Trophoblast cell (in vitro differentiated cells and primary cell): Measurements from ENCODE around the gene PWP2.

ENCODE experiments used
- DNase-seq, 2 donors: peaks; one replicate each; pipeline ENCODE4 v3.0.0-alpha.2; 2016
- H2AFZ ChIP-seq: 2 replicates; pipeline ENCODE4 v1.6.1; 2013; ENCODE audit warnings: low read length, moderate library complexity, mild to moderate bottlenecking; ENCODE audit not compliant: insufficient read depth, poor library complexity
- H2AK5ac ChIP-seq: 2 replicates; pipeline ENCODE4 v1.6.1; 2013; ENCODE audit warnings: mild to moderate bottlenecking, low read length
- H2BK120ac ChIP-seq: 2 replicates; pipeline ENCODE4 v1.6.1; 2013; ENCODE audit warnings: low read length, mild to moderate bottlenecking, moderate library complexity; ENCODE audit not compliant: insufficient read depth, poor library complexity
- H2BK12ac ChIP-seq: 2 replicates; pipeline ENCODE4 v1.6.1; 2013; ENCODE audit warnings: mild to moderate bottlenecking, low read length, moderate library complexity
- H2BK5ac ChIP-seq: 2 replicates; pipeline ENCODE4 v1.6.1; 2013; ENCODE audit warnings: low read length, low read depth, moderate library complexity, mild to moderate bottlenecking; ENCODE audit not compliant: poor library complexity
- H3K14ac ChIP-seq: 2 replicates; pipeline ENCODE4 v1.6.1; 2013; ENCODE audit warnings: mild to moderate bottlenecking, low read length
- H3K18ac ChIP-seq: 2 replicates; pipeline ENCODE4 v1.6.1; 2013; ENCODE audit warnings: mild to moderate bottlenecking, low read length
- H3K23ac ChIP-seq: 2 replicates; pipeline ENCODE4 v1.6.1; 2013; ENCODE audit warnings: low read length
- H3K27ac ChIP-seq: 2 replicates; pipeline ENCODE4 v1.5.1; 2013; ENCODE audit warnings: low read depth, mild to moderate bottlenecking, inconsistent platforms, low read length, moderate library complexity
- H3K27me3 ChIP-seq: 2 replicates; pipeline ENCODE4 v1.6.1; 2013; ENCODE audit warnings: inconsistent platforms, mild to moderate bottlenecking, low read length, moderate library complexity; ENCODE audit not compliant: insufficient read depth
- H3K36me3 ChIP-seq, 2 experiments: 1 replicate in 1 of 2; 2 replicates in 1 of 2; pipeline ENCODE4 v1.6.1; 2013; ENCODE audit warnings: low read length in 2 of 2, mild to moderate bottlenecking in 2 of 2, moderate library complexity in 1 of 2; ENCODE audit not compliant: insufficient read depth in 2 of 2, control insufficient read depth in 1 of 2
- H3K4ac ChIP-seq: 2 replicates; pipeline ENCODE4 v1.6.1; 2013; ENCODE audit warnings: low read depth, mild to moderate bottlenecking, low read length, moderate library complexity
- H3K4me1 ChIP-seq, 2 experiments: 1 replicate in 1 of 2; 2 replicates in 1 of 2; pipeline ENCODE4 v1.6.1; 2013; ENCODE audit warnings: low read length in 2 of 2, mild to moderate bottlenecking in 2 of 2, moderate library complexity in 1 of 2; ENCODE audit not compliant: insufficient read depth in 2 of 2, control insufficient read depth in 1 of 2
- H3K4me2 ChIP-seq: 2 replicates; pipeline ENCODE4 v1.6.1; 2013; ENCODE audit warnings: inconsistent platforms, mild to moderate bottlenecking, low read length, moderate library complexity
- H3K4me3 ChIP-seq: 2 replicates; pipeline ENCODE4 v1.5.1; 2013; ENCODE audit warnings: mild to moderate bottlenecking, low read depth, low read length, inconsistent platforms
- H3K79me1 ChIP-seq: one replicate; pipeline ENCODE4 v1.6.1; 2013; ENCODE audit warnings: low read length
- H3K79me2 ChIP-seq: 2 replicates; pipeline ENCODE4 v1.6.1; 2013; ENCODE audit warnings: low read length, mild to moderate bottlenecking; ENCODE audit not compliant: control insufficient read depth, insufficient read depth, poor library complexity
- H3K9ac ChIP-seq: 2 replicates; pipeline ENCODE4 v1.6.1; 2013; ENCODE audit warnings: mild to moderate bottlenecking, low read length
- H3K9me3 ChIP-seq: 2 replicates; pipeline ENCODE4 v1.6.1; 2013; ENCODE audit warnings: low read depth, mild to moderate bottlenecking, control low read depth, inconsistent platforms, low read length; ENCODE audit not compliant: insufficient read depth
- H4K12ac ChIP-seq: 2 replicates; pipeline ENCODE4 v1.6.1; 2013; ENCODE audit warnings: low read depth, mild to moderate bottlenecking, low read length, moderate library complexity
- H4K8ac ChIP-seq: 2 replicates; pipeline ENCODE4 v1.6.1; 2013; ENCODE audit warnings: low read depth, mild to moderate bottlenecking, low read length, moderate library complexity
- H4K91ac ChIP-seq: one replicate; pipeline ENCODE4 v1.6.1; 2013; ENCODE audit warnings: low read depth, mild to moderate bottlenecking, low read length, moderate library complexity
- WGBS: extraction: QIAGEN DNeasy Blood & Tissue Kit; methylation state at CpG from one replicate; pipeline ENCODE4 v1.1.7; 2013; ENCODE audit warnings: missing lambda C conversion rate; ENCODE audit not compliant: insufficient read length, insufficient coverage; ENCODE audit errors: extremely low coverage; 5-methylcytosine and 5-hydroxymethylcytosine counted together

Gene PWP2

GRCh38 chr21:44083631-44084291, 23.4 kb upstream of the PWP2 start:
- peak overlapping the region; percentile 18 for H3K27ac ChIP-seq
- H4K8ac ChIP-seq: peak overlapping the region; percentile 84
- peak overlapping the region; percentile 81 for H3K14ac ChIP-seq
- no peak overlapping the region for H3K9ac ChIP-seq
- H2BK120ac ChIP-seq: peak overlapping the region; percentile 36
- H2BK12ac ChIP-seq: peak overlapping the region; percentile 92
- peaks cover 2% of the 10 kb centered on the region for H3K79me2 ChIP-seq
- H4K12ac ChIP-seq: peak overlapping the region; percentile 62
- H3K4me1 ChIP-seq: peaks cover 12 to 15% of the 10 kb centered on the region in 2 experiments
- peak overlapping the region; percentile 97 for H2AK5ac ChIP-seq
- peak overlapping the region; percentile 72 for H3K18ac ChIP-seq
- peak overlapping the region; percentile 47 for H2AFZ ChIP-seq
- H3K23ac ChIP-seq: no peak overlapping the region
- peak overlapping the region; percentile 80 for H3K4ac ChIP-seq
- WGBS: no CpG with 5 or more reads among the region's 16 CpGs
- H3K4me3 ChIP-seq: no peak overlapping the region
- H2BK5ac ChIP-seq: peak overlapping the region; percentile 61
- no peaks in the 10 kb centered on the region for H3K27me3 ChIP-seq
- H3K79me1 ChIP-seq: peaks cover 6% of the 10 kb centered on the region
- no peak overlapping the region for H3K4me2 ChIP-seq
- H4K91ac ChIP-seq: peak overlapping the region; percentile 50
- peak in 1 of 2 donors; percentile 20 for DNase-seq
- H3K36me3 ChIP-seq: peaks cover 57 to 66% of the 10 kb centered on the region in 2 experiments
- peaks cover 2% of the 10 kb centered on the region for H3K9me3 ChIP-seq

- no peak overlapping the region for H3K27ac ChIP-seq
- H3K18ac ChIP-seq: no peak overlapping the region
- H3K23ac ChIP-seq: no peak overlapping the region
- peaks cover 2% of the 10 kb centered on the region for H3K9me3 ChIP-seq
- H3K9ac ChIP-seq: no peak overlapping the region
- no peak overlapping the region for H3K4me2 ChIP-seq
- no peak overlapping the region for H4K12ac ChIP-seq
- peaks cover 6% of the 10 kb centered on the region for H3K79me1 ChIP-seq
- H2AK5ac ChIP-seq: no peak overlapping the region
- no peak overlapping the region for H2AFZ ChIP-seq
- DNase-seq: no peak
- H2BK12ac ChIP-seq: no peak overlapping the region
- H4K8ac ChIP-seq: no peak overlapping the region
- H3K27me3 ChIP-seq: no peaks in the 10 kb centered on the region
- no peak overlapping the region for H3K4me3 ChIP-seq
- H2BK120ac ChIP-seq: no peak overlapping the region
- H3K4me1 ChIP-seq: peaks cover 12 to 15% of the 10 kb centered on the region in 2 experiments
- no CpG with 5 or more reads among the region's 7 CpGs for WGBS
- no peak overlapping the region for H3K14ac ChIP-seq
- peaks cover 65 to 67% of the 10 kb centered on the region in 2 experiments for H3K36me3 ChIP-seq
- no peak overlapping the region for H4K91ac ChIP-seq
- no peak overlapping the region for H3K4ac ChIP-seq
- H2BK5ac ChIP-seq: no peak overlapping the region
- H3K79me2 ChIP-seq: peaks cover 2% of the 10 kb centered on the region
These were observed 22.5 kb upstream of the PWP2 start for GRCh38 chr21:44084496-44085241.

GRCh38 chr21:44085491-44086321, 21.5 kb upstream of the PWP2 start:
- Histone ChIP-seq H3K27me3 (no peaks in the 10 kb centered on the region), H4K8ac (no peak overlapping the region), H4K12ac (no peak overlapping the region), H2AFZ (no peak overlapping the region), H3K4me3 (no peak overlapping the region), H3K27ac (no peak overlapping the region), H4K91ac (no peak overlapping the region), H3K9ac (no peak overlapping the region), H2AK5ac (no peak overlapping the region), H3K14ac (no peak overlapping the region), H2BK120ac (no peak overlapping the region), H3K18ac (no peak overlapping the region), H3K9me3 (peaks cover 2% of the 10 kb centered on the region), H3K23ac (no peak overlapping the region), H3K4me2 (no peak overlapping the region), H3K4me1 (peaks cover 12 to 15% of the 10 kb centered on the region in 2 experiments), H2BK12ac (no peak overlapping the region), H3K4ac (no peak overlapping the region), H3K79me1 (peaks cover 6% of the 10 kb centered on the region), H2BK5ac (no peak overlapping the region), H3K79me2 (peaks cover 2% of the 10 kb centered on the region), H3K36me3 (peaks cover 69 to 72% of the 10 kb centered on the region in 2 experiments)
- WGBS: no CpG with 5 or more reads among the region's 15 CpGs
- DNase-seq: no peak

- H3K18ac ChIP-seq: no peak overlapping the region
- H3K27me3 ChIP-seq: no peaks in the 10 kb centered on the region
- no peak overlapping the region for H4K12ac ChIP-seq
- H3K79me1 ChIP-seq: peaks cover 6% of the 10 kb centered on the region
- H3K4me3 ChIP-seq: no peak overlapping the region
- no peak overlapping the region for H2AK5ac ChIP-seq
- peaks cover 2% of the 10 kb centered on the region for H3K9me3 ChIP-seq
- H3K27ac ChIP-seq: no peak overlapping the region
- H2AFZ ChIP-seq: no peak overlapping the region
- H4K8ac ChIP-seq: no peak overlapping the region
- WGBS: no CpG with 5 or more reads among the region's 21 CpGs
- peaks cover 12 to 15% of the 10 kb centered on the region in 2 experiments for H3K4me1 ChIP-seq
- H3K14ac ChIP-seq: no peak overlapping the region
- no peak overlapping the region for H3K9ac ChIP-seq
- no peak overlapping the region for H2BK12ac ChIP-seq
- no peak overlapping the region for H3K23ac ChIP-seq
- no peak overlapping the region for H3K4ac ChIP-seq
- H3K4me2 ChIP-seq: no peak overlapping the region
- peaks cover 59 to 65% of the 10 kb centered on the region in 2 experiments for H3K36me3 ChIP-seq
- no peak overlapping the region for H4K91ac ChIP-seq
- H2BK5ac ChIP-seq: no peak overlapping the region
- DNase-seq: no peak
- H2BK120ac ChIP-seq: no peak overlapping the region
- peaks cover 2% of the 10 kb centered on the region for H3K79me2 ChIP-seq
These were observed 20.4 kb upstream of the PWP2 start for GRCh38 chr21:44086636-44087425.
